NCI-H526 treated with DMSO at 0.1 percent for 48 hours (cell line): ENCODE data around the gene BNIP5.
"Not testable (repeated sequence)": the region's sequence is repeated elsewhere in the genome, so short reads cannot be mapped to it uniquely, and the experiment has no call there.

Source experiments
- DNase-seq: peaks from one replicate; lab custom pipeline; 2025; lab: John Stamatoyannopoulos, UW

Gene BNIP5

DNA sequence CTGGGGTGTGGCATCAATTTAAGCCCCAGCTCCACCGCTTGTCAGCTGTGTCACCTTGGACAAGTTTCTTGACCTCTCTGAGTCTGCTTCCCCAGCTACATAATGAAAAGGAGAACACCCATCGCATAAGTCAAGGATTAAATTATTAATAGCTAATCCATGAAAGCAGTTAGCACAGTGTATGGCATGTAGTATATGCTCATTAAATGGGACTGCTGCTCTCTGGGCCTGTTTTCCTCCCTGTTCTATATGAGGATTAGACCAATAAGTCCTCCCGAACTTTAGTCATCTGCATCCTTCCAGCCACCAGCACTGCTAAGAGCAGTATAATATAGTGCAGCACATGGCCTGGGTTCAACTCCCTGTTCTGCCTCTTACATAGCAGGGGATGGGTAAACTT lies 31.1 kb upstream of the BNIP5 start:
- no peak for DNase-seq

- DNase-seq: no peak
Observed at GRCh38 chr6:36364669-36365479, 28.2 kb upstream of the BNIP5 start.

GRCh38 chr6:36364061-36364635 lies 27.5 kb upstream of the BNIP5 start:
- DNase-seq: not testable (repeated sequence)

GRCh38 chr6:36363371-36363752 lies 26.7 kb upstream of the BNIP5 start:
- not testable (repeated sequence) for DNase-seq

GRCh38 chr6:36362551-36363370 lies 26.1 kb upstream of the BNIP5 start:
- DNase-seq: no peak

- no peak for DNase-seq
Observed at GRCh38 chr6:36361071-36361470, 24.4 kb upstream of the BNIP5 start.

GRCh38 chr6:36360241-36361054 lies 23.8 kb upstream of the BNIP5 start:
- DNase-seq: peak; percentile 75

- peak; percentile 18 for DNase-seq
Observed at GRCh38 chr6:36358226-36358915, 21.7 kb upstream of the BNIP5 start.

DNA sequence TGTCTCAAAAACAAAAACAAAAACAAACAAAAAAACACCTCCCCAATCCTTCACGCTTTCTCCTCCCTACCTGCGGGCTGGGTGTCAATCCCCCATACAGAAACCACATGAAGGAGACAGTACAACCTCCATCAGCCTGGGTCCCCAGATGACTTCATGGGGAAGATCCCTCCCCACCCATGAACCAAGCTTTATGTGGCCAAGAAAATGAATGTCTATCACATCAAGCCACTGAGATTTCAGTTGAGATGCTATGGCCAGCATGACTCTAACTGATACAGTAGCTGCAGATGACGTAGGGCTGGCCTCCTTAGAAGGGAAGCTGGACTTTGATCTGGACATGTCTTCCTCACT lies 21.2 kb upstream of the BNIP5 start:
- DNase-seq: no peak

- no peak for DNase-seq
Observed at GRCh38 chr6:36355819-36356218, 19.1 kb upstream of the BNIP5 start.

GRCh38 chr6:36353411-36353915 lies 16.8 kb upstream of the BNIP5 start:
- DNase-seq: no peak

- DNase-seq: no peak
Observed at GRCh38 chr6:36352477-36353157, 15.9 kb upstream of the BNIP5 start.

DNA sequence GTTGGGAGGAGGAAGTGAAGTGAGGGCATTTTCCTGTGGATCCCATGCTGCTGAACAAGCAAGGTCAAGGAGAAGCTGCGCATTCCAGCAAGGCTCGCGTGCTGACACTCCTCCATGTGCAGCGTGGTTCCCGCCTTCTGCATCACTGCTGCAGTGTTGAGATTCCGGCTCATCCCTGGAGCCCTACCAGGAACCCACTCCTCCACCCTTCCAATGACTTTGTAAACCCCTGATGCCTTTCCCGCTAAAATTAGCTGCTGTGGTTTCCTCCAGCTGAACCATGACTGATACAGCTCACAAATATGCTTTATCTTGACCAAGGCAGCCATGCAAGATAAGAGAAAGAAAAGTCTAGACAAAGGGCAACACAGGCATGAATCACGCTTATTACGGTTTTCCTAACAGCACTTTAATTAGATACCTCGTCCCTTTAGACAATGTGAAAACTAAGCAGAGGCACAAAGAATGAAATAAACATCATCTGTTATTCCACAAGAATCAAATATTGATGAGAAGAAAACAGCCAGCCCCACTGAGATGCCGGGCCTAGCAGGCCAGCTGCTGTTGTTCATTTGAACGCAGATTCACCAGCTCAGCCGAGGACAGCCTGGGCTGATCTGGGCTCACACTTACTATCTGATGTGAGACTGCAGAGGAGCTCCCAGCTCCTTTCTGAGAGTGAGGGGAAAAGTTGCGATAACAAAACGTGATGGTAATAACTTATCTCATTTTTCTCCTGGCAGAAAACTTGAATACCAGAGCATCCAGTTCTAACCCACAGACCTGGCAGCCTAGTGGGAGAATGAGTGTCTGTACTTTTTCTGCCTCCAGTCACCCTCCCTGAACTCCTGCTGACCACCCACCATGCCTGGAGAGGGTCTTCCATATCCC lies 14.2 kb upstream of the BNIP5 start:
- DNase-seq: no peak

GRCh38 chr6:36350082-36350481 lies 13.4 kb upstream of the BNIP5 start:
- DNase-seq: no peak

DNA sequence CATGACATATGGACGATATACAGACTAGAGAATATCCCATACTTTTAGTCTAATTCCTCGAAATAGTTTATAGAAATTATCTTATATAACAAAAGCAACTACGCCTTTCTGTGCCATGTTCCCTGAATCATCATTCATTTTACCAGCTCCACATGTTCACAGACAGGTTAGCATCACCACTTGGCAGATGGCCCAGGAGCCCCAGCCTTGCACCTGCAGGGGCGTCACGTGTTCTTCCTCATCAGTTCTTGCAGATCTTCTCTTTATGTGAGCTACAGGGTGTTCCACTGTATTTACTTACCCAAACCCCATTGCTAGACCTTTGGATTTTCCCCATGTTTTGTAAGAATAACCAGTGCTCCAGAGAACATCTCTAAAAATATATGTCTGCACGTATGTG lies 12.6 kb upstream of the BNIP5 start:
- peak; percentile 55 for DNase-seq

DNA sequence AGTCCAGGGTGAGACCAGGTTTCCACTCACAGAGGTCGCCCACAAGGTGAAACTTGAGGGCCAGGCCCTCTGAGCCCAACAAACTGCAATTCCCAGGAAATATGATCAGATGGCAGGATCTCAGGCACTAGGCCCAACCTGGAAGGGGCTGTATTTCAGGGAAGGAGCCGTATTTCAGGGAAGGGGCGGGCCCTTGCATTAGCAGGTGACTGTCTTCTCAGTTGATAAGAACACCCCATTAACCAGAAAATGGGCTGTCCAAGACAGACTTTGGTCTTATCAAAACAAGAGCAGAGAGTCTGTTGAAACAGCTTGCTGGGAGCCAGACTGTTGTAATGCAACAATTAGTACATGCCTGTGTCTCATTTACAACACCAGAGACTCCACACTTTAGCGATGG lies 10.9 kb upstream of the BNIP5 start:
- no peak for DNase-seq

DNA sequence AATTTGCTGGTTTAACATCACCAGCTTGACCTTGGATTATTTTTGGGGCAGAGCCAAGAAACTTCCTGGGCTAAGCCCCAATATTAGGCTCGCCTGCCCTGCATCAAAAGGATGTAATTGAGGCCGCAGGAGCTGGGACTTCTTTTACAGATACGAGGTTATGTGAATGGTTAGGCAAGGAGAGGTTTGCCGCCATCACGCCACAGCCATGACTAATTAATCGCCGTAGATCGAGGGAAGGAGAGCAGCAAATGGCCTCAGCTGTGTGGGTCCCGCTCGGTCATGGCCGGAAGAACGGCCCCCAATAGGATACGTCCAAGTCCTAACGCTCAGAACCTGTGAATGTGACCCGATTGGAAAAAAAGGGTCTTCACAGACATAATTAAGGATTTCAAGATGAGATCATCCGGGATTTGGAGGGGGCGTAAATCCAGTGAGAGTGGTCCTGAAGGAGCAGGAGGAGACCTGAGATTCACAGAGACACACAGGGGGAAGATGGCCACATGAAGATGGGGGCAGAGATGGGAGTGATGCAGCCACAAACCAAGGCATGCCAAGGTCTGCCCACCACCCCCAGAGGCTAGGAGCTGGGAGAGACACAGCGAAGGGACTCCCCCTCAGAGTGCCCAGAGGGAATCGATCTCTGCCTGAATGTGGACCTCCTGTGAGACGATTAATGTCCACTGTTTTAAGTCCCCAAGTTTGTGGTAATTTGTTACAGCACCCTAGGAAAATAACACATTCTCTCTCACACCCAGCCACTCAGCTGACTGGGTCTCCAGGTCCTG lies 10.0 kb upstream of the BNIP5 start:
- DNase-seq: no peak

DNA sequence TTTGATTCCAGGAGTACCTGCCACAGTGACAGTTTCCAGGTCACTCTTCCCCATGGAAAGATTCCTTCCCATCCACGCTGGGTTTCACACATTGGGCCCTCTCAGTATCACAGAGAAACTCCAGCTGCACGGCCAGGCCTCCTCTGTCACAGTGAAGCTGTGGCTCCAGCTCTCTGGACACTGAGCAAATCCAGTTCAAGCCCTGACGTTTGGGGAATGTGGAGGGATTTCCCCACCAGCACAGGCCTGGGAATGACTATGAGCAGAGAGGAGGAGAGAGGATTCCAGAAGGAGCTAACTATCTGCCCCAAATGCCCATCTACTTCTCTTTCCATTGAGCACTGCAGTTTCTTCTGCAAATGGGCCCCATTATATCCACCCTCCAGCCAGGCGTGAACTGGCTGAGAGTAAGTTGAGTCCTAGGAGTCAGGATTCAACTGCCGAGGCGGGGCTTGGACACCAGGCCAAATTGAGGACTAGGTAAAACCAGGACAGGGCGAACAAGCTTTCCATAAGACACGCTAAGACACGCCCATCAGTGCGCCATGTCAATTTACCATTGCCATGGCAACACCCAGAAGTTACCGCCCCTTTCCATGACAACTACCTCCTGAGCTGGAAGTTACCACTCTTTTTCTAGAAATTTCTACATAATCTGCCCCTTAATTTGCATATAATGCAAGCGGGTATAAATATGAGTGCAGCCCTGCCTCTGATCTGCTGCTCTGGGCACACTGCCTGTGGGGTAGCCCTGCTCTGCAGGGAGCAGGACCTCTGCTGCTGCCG lies 9.2 kb upstream of the BNIP5 start:
- DNase-seq: no peak
